Karpas-422 (cell line): ENCODE data around the gene SPOUT1. TPM values are rescaled to one million over a fixed set of nuclear protein-coding genes. Genes with fewer than 3 reads are reported as not detected.

Experiments
- DNase-seq: peaks from one replicate; pipeline ENCODE4 v3.0.0-alpha.2; 2015
- H2AFZ ChIP-seq: fragments of 200-600 bp; sonication (generic); 2 replicates; pipeline ENCODE4 v1.6.1; 2014; ENCODE audit warnings: antibody characterized with exemption, low read length, mixed read lengths
- H3K27ac ChIP-seq: fragments of 200-600 bp; sonication (generic); 2 replicates; pipeline ENCODE4 v1.5.1; 2014; ENCODE audit warnings: mild to moderate bottlenecking, low read length, moderate library complexity
- H3K27me3 ChIP-seq: fragments of 200-600 bp; sonication (generic); 2 replicates; pipeline ENCODE4 v1.6.1; 2014; ENCODE audit warnings: low read length, mixed read lengths
- H3K36me3 ChIP-seq: fragments of 200-600 bp; sonication (generic); 2 replicates; pipeline ENCODE4 v1.6.1; 2014; ENCODE audit warnings: low read length, mixed read lengths; ENCODE audit not compliant: insufficient read depth
- H3K4me1 ChIP-seq: fragments of 200-600 bp; sonication (generic); 2 replicates; pipeline ENCODE4 v1.6.1; 2014; ENCODE audit warnings: mild to moderate bottlenecking, low read length, mixed read lengths
- H3K4me2 ChIP-seq: fragments of 200-600 bp; sonication (generic); 2 replicates; pipeline ENCODE4 v1.6.1; 2014; ENCODE audit warnings: low read length, low read depth, mild to moderate bottlenecking; ENCODE audit not compliant: poor library complexity, severe bottlenecking
- H3K4me3 ChIP-seq: fragments of 200-600 bp; sonication (generic); 2 replicates; pipeline ENCODE4 v1.5.1; 2014; ENCODE audit warnings: mild to moderate bottlenecking, antibody characterized with exemption, low read length, mixed read lengths
- H3K79me2 ChIP-seq: fragments of 200-600 bp; sonication (generic); 2 replicates; pipeline ENCODE4 v1.6.1; 2014; ENCODE audit warnings: mild to moderate bottlenecking, low read length, mixed read lengths
- H3K9ac ChIP-seq: fragments of 200-600 bp; sonication (generic); 2 replicates; pipeline ENCODE4 v1.6.0; 2014; ENCODE audit warnings: low read length
- H3K9me2 ChIP-seq: fragments of 200-600 bp; sonication (generic), shearing (Covaris generic); replicated peaks from 2 replicates; pipeline ENCODE4 v1.6.0; 2014; ENCODE audit warnings: mild to moderate bottlenecking, low read length, moderate library complexity; ENCODE audit not compliant: insufficient read depth
- H3K9me3 ChIP-seq: fragments of 300-700, 200-600 bp; sonication (generic); 2 replicates; pipeline ENCODE4 v1.6.1; 2014; ENCODE audit warnings: low read length, mixed read lengths
- H4K20me1 ChIP-seq: fragments of 200-600 bp; sonication (generic); 2 replicates; pipeline ENCODE4 v1.6.1; 2014; ENCODE audit warnings: mild to moderate bottlenecking, antibody characterized with exemption, low read length, low read depth; ENCODE audit not compliant: insufficient read depth
- total RNA-seq: library from RNA; depleted of rRNA; stranded (reverse); fragments of >200 nt; shearing (Covaris generic); gene quantifications from 2 replicates; pipeline ENCODE4 v1.2.3, GENCODE V29; 2014; ENCODE audit warnings: low replicate concordance

The SPOUT1 gene
- total RNA-seq, 1 experiment from 2014 or later = 28.6 TPM

DNA sequence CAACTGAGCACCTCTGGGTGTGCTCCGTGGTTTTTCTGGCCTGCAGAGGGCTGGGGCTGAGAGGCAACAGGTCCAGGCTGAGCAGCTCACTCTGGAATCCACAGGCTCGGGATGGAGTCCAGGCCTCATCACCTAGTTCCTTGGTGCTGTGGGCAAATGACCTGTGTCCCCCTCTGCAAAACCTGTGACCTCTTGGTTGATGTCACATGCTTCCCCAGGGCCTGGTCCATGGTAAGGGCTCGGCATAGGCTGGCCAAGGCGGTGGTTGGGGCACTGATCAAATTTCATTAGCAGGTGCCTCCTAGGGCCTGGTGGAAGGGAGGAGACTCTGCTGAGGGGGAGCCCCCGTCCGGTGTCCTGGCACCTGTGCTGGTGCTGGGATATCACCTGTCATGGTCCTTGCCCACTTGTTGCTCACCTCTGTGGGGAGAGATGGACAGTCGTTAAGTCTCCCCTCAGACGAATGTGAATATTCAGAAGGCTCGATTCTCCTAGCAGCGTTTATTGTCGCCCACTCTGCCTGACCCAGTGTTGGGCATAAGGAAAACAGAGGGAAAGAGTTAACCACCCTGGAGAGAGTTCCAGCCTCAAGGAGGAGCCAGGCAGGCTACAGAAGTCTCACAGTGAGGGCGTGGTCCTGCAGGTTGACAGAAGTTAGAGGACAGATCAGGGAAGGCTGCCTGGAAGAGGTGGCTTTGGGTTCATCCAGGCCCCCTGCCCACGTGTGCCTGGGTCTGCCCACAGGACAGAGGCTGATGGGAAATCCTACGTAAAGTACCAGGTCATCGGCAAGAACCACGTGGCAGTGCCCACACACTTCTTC lies 7.8 kb downstream of the SPOUT1 start:
- Histone ChIP-seq H3K9ac (no peak overlapping the region), H3K27ac (no peak overlapping the region), H3K27me3 (no peaks in the 10 kb centered on the region), H3K36me3 (peaks cover 15% of the 10 kb centered on the region; the same call in 1 of the 2 replicates), H3K9me2 (no peaks in the 10 kb centered on the region), H2AFZ (no peak overlapping the region), H3K4me2 (no peak overlapping the region), H3K79me2 (peaks cover 9% of the 10 kb centered on the region; the same call in 1 of the 2 replicates), H3K4me3 (no peak overlapping the region), H4K20me1 (peaks cover 3% of the 10 kb centered on the region; the same call in 1 of the 2 replicates), H3K4me1 (peaks cover 26% of the 10 kb centered on the region), H3K9me3 (no peaks in the 10 kb centered on the region)
- DNase-seq = no peak

DNA sequence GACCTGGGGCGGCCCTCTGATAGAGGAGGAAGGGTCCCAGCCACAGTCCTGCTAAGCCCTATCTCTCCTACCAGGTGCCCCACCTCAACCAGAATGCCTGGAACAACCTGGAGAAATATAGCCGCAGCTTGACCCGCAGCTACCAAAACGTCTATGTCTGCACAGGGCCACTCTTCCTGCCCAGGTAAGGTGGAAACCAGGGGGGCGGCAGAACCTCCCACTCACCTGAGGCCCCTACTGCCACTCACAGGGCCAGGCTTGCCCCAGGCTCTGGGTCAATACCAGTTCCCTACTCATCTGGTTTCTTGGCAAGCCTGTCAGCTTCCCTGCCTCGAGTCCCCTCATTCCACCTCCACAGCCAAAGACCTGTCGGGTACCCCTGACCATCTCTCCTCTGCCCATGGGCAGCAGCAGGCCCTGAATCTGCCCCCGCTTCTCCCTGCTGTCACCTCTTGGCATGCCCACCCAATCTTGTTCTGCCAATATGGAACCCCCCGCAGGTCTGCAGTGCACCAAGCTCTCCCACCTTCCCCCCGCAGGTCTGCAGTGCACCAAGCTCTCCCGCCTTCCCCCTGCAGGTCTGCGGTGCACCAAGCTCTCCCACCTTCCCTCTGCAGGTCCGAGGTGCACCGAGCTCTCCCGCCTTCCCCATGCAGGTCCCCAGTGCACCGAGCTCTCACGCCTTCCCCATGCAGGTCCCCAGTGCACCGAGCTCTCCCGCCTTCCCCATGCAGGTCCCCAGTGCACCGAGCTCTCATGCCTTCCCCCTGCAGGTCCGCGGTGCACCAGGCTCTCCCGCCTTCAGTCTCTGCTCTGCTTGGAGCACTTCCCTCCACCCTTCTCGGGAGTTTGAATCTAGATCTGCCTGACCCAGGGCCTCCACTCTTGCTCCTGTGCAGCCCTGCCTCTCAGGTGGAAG lies 8.7 kb downstream of the SPOUT1 start:
- no peak for DNase-seq
- no peak overlapping the region for H3K4me2 ChIP-seq
- H3K79me2 ChIP-seq = peaks cover 9% of the 10 kb centered on the region; the same call in 1 of the 2 replicates
- H3K27me3 ChIP-seq = no peaks in the 10 kb centered on the region
- H3K9me3 ChIP-seq = no peaks in the 10 kb centered on the region
- peaks cover 3% of the 10 kb centered on the region; the same call in 1 of the 2 replicates for H4K20me1 ChIP-seq
- no peak overlapping the region for H2AFZ ChIP-seq
- peak overlapping the region; percentile 89; the same call in 1 of the 2 replicates for H3K4me3 ChIP-seq
- H3K9me2 ChIP-seq = no peaks in the 10 kb centered on the region
- H3K4me1 ChIP-seq = peaks cover 26% of the 10 kb centered on the region
- H3K9ac ChIP-seq = no peak overlapping the region
- H3K36me3 ChIP-seq = peaks cover 7% of the 10 kb centered on the region; the same call in 1 of the 2 replicates
- H3K27ac ChIP-seq = no peak overlapping the region

DNA sequence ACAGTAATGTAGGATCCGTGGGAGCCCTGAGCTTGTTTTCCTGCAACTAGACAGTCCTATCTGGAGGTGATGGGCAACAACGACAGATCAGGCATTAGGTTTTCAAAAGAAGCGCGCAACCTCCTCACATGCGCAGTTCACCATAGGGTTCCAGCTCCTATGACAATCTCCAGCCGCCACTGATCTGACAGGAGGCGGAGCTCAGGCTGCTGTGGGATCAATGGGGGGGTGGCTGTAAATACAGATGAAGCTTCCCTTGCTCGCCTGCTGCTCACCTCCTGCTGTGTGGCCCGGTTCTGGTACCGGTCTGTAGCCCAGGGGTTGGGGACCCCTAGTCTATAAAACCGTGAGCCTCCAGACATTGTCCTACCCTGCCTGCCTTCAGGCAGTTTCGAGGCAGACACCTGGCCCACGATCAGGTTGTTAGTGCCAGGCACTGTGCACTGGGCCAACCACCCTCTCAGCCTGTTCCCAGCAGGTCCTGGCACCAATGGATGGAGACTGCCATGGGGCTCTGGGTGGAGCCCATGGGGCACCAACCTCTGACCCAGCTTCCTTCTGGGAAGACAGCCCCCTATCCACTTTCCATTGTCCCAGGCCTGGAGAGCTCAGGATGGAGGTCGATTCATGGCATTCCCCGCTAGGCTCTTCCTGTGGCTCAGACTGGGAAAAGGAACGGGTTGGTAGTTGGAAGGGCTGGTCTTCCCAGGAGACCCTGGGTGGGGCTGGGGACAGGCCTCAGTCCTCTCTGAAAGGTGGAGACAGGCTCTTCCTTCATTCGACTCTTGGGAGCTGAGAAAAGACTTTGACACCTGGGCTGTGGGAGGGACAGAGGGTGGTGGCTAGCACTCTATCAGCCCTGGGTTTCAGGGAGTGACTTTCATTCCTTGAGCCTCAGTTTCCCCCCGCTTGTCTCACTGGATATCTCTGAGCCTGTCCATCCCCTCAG lies 9.6 kb downstream of the SPOUT1 start:
- Histone ChIP-seq H3K4me2 (peak overlapping the region; percentile 96), H3K4me3 (peak overlapping the region; percentile 89), H3K27ac (no peak overlapping the region)

DNA sequence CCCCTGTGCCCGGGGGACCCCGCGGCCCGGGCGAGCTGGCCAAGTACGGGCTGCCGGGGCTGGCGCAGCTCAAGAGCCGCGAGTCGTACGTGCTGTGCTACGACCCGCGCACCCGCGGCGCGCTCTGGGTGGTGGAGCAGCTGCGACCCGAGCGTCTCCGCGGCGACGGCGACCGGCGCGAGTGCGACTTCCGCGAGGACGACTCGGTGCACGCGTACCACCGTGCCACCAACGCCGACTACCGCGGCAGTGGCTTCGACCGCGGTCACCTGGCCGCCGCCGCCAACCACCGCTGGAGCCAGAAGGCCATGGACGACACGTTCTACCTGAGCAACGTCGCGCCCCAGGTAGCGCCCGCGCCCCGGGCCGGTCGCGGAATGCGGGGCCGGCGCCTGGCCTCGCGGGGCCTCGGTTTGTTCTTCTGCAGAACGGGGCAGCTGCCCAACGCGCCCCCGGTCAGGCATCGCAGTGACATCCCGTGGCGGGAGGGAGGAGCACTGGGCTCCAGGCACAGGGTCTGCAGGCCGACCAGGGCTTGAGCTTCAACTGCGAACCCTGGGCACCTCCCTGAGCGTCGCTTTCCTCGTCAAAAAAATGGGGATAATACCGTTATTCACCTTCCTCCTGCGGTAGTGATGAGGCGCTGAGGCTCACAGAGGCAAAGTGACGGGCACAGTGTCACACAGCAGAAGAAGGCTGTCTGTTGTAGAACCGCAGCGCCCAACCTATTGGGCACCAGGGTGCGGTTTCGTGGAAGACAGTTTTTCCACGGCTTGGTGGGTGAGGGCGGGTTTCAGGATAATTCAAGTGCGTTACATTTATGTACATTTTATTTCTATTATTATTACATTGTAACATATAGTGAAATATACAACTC lies 10.5 kb downstream of the SPOUT1 start:
- H4K20me1 ChIP-seq = peaks cover 3% of the 10 kb centered on the region; the same call in 1 of the 2 replicates

More for the DNA sequence above, 9.6 kb downstream of the SPOUT1 start:
- Histone ChIP-seq H3K9me3 (no peaks in the 10 kb centered on the region), H3K36me3 (0 out of 2 replicates have a peak, but pooled peaks cover 3% of the 10 kb centered on the region), H3K27me3 (no peaks in the 10 kb centered on the region), H4K20me1 (peaks cover 3% of the 10 kb centered on the region; the same call in 1 of the 2 replicates), H3K9ac (peak overlapping the region; percentile 83; the same call in 1 of the 2 replicates), H3K9me2 (no peaks in the 10 kb centered on the region), H2AFZ (no peak overlapping the region), H3K4me1 (peaks cover 26% of the 10 kb centered on the region), H3K79me2 (peaks cover 9% of the 10 kb centered on the region; the same call in 1 of the 2 replicates)
- no peak for DNase-seq

DNA sequence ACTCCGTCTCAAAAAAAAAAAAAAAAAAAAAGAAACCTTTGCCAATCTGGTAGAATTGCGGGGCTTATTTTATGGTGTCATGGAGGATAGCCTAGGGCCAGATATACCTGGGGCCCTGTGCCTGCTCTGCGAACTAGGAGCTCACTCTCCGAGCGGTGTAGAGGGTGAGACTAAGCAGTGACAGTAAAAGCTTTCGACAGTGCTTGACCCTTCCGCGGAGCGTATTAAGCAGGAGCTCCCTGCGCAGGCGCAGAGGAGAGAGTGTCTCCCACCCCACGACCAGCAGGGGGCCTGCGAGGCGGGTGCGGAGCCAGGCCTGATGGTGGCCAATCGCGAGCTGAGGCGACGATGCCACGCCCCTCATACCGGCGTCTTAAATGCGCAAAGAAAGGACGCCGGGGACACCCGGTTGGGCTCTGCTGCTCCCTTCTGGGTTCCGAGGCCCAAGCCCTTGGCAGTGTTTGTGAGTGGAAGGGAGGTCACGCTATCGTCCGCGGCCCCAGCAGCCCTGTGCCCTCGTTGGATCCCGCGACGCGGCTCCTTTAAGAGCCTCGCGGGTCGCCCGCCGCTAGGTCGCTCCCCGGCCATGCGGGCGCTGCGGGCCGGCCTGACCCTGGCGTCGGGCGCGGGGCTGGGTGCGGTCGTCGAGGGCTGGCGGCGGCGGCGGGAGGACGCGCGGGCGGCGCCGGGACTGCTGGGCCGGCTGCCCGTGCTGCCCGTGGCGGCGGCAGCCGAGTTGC lies 11.3 kb downstream of the SPOUT1 start, which contains the start of gene ENDOG:
Gene ENDOG (plus strand): TSS at position 402 of the 740 bp plus-strand sequence. CDS start 185 bp downstream, at position 587.
- Histone ChIP-seq H3K36me3 (no peaks in the 10 kb centered on the region), H3K9me2 (no peaks in the 10 kb centered on the region), H2AFZ (peak within 1 kb of the TSS; percentile 98), H3K79me2 (peaks cover 9% of the 10 kb centered on the region; the same call in 1 of the 2 replicates), H3K9me3 (no peaks in the 10 kb centered on the region), H3K27me3 (no peaks in the 10 kb centered on the region), H3K27ac (peak within 1 kb of the TSS; percentile 45; the same call in 1 of the 2 replicates), H3K4me2 (peak within 1 kb of the TSS; percentile 96), H3K9ac (peak within 1 kb of the TSS; percentile 83), H4K20me1 (peaks cover 3% of the 10 kb centered on the region; the same call in 1 of the 2 replicates), H3K4me1 (peaks cover 26% of the 10 kb centered on the region), H3K4me3 (peak within 1 kb of the TSS; percentile 89)
- peak; percentile 99 for DNase-seq

More for the DNA sequence above, 10.5 kb downstream of the SPOUT1 start:
- peak overlapping the region; percentile 96 for H3K4me2 ChIP-seq
- no peak overlapping the region for H2AFZ ChIP-seq
- no peaks in the 10 kb centered on the region for H3K36me3 ChIP-seq
- no peak overlapping the region for H3K27ac ChIP-seq
- peaks cover 9% of the 10 kb centered on the region; the same call in 1 of the 2 replicates for H3K79me2 ChIP-seq
- H3K4me1 ChIP-seq = peaks cover 26% of the 10 kb centered on the region
- DNase-seq = peak; percentile 82
- H3K9me2 ChIP-seq = no peaks in the 10 kb centered on the region
- no peaks in the 10 kb centered on the region for H3K27me3 ChIP-seq
- H3K9ac ChIP-seq = peak overlapping the region; percentile 83
- H3K4me3 ChIP-seq = peak overlapping the region; percentile 89
- no peaks in the 10 kb centered on the region for H3K9me3 ChIP-seq

DNA sequence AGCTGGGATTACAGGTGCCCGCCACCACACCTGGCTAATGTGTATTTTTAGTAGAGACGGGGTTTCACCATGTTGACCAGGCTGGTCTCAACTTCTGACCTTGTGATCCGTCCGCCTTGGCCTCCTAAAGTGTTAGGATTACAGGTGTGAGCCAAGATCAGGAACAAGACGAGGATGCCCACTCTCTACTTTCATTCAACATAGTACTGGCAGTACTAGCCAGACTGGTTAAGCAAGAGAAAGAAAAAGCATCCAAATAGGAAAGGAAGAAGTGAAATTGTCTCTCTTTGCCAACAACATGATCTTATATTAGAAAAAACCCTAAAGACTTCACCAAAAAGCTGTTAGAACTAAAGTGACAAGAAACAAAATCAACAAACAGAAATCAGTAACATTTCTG lies 18.7 kb downstream of the SPOUT1 start:
- Histone ChIP-seq H3K4me2 (no peak overlapping the region), H3K27me3 (no peaks in the 10 kb centered on the region), H3K4me3 (no peak overlapping the region), H2AFZ (no peak overlapping the region), H3K27ac (no peak overlapping the region), H3K79me2 (no peaks in the 10 kb centered on the region), H3K9me2 (no peaks in the 10 kb centered on the region), H3K4me1 (no peaks in the 10 kb centered on the region), H3K9ac (no peak overlapping the region), H3K9me3 (no peaks in the 10 kb centered on the region), H3K36me3 (peaks cover 4% of the 10 kb centered on the region), H4K20me1 (no peaks in the 10 kb centered on the region)
- DNase-seq = no peak
